ENCODE data around the gene TDP1. TPM values are rescaled to one million over a fixed set of nuclear protein-coding genes. Genes with fewer than 3 reads are reported as not detected.

TDP1 gene
- total and polyA plus RNA-seq, 2 of the 13 experiments (the other 11 are each of a cell fraction or from before 2014, with no cell fraction given): 16.4 to 31.2 TPM

DNA sequence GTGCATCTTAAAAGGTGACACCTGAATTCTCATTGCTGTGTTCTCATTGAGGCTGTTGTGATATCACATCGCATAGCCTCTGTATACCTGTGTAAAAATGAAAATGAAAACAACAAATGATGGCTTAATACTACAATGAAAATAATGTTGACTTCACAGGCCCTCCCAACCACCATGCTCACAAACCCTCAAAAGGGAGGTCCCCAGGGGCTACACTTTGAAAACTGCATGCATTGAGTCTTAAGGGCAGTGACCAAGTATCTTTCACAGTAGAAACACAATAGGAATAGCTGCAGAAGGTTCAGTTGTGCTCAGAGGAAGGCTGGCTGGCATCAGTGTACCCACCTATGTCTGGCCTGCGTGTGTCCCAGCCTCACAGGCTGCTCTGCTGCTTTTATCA, 78.4 kb downstream of the TDP1 start (continued):
- TF ChIP-seq ZBTB2 (CRISPR knock-in tag; IDR thresholded peaks at IDR 0.05; ENCODE audit: low read depth) (no peak), NFIB (CRISPR knock-in tag; IDR thresholded peaks at IDR 0.05; ENCODE audit: borderline replicate concordance) (no peak)
- TF ChIP-seq, protein P1, sequence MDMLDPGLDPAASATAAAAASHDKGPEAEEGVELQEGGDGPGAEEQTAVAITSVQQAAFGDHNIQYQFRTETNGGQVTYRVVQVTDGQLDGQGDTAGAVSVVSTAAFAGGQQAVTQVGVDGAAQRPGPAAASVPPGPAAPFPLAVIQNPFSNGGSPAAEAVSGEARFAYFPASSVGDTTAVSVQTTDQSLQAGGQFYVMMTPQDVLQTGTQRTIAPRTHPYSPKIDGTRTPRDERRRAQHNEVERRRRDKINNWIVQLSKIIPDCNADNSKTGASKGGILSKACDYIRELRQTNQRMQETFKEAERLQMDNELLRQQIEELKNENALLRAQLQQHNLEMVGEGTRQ (IDR thresholded peaks at IDR 0.05; ENCODE audit: low read depth, low read length): no peak
- TF ChIP-seq, protein P1 (CRISPR knock-in tag; IDR thresholded peaks at IDR 0.05; ENCODE audit: borderline replicate concordance): no peak
- TF ChIP-seq, protein P2, sequence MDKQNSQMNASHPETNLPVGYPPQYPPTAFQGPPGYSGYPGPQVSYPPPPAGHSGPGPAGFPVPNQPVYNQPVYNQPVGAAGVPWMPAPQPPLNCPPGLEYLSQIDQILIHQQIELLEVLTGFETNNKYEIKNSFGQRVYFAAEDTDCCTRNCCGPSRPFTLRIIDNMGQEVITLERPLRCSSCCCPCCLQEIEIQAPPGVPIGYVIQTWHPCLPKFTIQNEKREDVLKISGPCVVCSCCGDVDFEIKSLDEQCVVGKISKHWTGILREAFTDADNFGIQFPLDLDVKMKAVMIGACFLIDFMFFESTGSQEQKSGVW (CRISPR knock-in tag; IDR thresholded peaks at IDR 0.05; ENCODE audit: borderline replicate concordance): no peak
- TF ChIP-seq, protein P3, sequence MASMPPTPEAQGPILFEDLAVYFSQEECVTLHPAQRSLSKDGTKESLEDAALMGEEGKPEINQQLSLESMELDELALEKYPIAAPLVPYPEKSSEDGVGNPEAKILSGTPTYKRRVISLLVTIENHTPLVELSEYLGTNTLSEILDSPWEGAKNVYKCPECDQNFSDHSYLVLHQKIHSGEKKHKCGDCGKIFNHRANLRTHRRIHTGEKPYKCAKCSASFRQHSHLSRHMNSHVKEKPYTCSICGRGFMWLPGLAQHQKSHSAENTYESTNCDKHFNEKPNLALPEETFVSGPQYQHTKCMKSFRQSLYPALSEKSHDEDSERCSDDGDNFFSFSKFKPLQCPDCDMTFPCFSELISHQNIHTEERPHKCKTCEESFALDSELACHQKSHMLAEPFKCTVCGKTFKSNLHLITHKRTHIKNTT (CRISPR knock-in tag; IDR thresholded peaks at IDR 0.05): no peak

Data from HepG2 (cell line).